Tibial nerve (tissue), 4 donors: ENCODE results near the gene CHST15.

ENCODE experiments used
- CTCF ChIP-seq, 5 experiments: fragments of 200-600 bp in 3 of 5; fragments of 450-650 bp in 2 of 5; sonication (generic) in 3 of 5; IDR thresholded peaks; one replicate each; pipeline ENCODE4 v1.5.1; 2016 to 2019; ENCODE audit warnings: antibody characterized with exemption in 5 of 5, mild to moderate bottlenecking in 3 of 5, moderate library complexity in 2 of 5
- EP300 ChIP-seq, 2 donors: sonication (generic); formaldehyde crosslinking; IDR thresholded peaks; one replicate each; pipeline ENCODE4 v1.6.1; 2017; ENCODE audit warnings: antibody characterized with exemption in 2 of 2, mild to moderate bottlenecking in 1 of 2
- POLR2A ChIP-seq, 2 donors: fragments of 450-650 bp; IDR thresholded peaks; one replicate each; pipeline ENCODE4 v1.6.1; 2017; ENCODE audit warnings: antibody characterized with exemption in 2 of 2, mild to moderate bottlenecking in 2 of 2, moderate library complexity in 2 of 2

GRCh38 chr10:124094419-124094785 is 1.0 kb upstream of the CHST15 start:
- TF ChIP-seq CTCF (IDR thresholded peaks at IDR 0.05) (no peak), POLR2A (IDR thresholded peaks at IDR 0.05) (no peak), EP300 (IDR thresholded peaks at IDR 0.05) (no peak)
